HG03045 (cell line): ENCODE data around the gene KHK.

Experiments used
- ATAC-seq: cut with Tn5 transposase; IDR thresholded peaks from one replicate; pipeline ENCODE4 v1.9.1; 2021; ENCODE audit warnings: mild to moderate bottlenecking, moderate library complexity; ENCODE audit not compliant: unreplicated experiment

KHK gene

GRCh38 chr2:27149570-27150405 is 63.2 kb downstream of the KHK start:
- no peak for ATAC-seq
